ENCODE measurements around the gene TBX18.

DNA sequence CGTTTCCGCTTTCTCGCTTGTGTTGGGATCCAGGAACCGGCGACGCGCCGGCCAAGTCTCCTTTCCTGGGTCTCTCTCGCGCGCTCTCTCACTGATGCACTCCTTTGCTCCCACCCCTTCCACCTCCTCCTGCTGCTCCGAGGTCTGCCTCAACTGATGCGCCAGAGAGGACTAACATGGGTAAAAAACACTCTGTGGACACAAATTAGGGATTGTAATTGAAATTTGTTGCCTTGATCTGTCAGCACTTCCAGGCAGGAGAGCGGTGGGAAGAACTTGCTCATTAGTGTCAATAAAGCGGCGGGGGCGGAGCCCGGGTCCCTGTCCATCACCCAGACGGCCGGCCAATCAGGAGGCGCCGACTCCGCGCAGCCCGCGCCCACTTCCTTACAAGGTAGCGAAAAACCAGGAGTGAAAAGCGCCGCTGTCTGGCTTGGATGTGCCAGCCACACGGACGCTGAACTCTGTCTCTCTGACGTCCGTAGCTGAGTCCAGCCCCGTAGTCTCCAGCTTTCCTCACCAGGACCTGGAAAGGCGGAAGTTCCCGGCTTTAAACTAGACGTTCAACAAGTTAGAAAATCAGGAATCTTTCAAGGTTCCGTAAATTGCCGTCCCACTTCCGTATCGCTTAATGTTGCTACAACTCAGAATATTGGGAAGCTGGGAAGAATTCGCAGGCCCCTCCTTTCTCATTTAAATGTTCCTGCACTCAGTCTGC is at the start of gene TBX18:
- TF ChIP-seq, protein P1, sequence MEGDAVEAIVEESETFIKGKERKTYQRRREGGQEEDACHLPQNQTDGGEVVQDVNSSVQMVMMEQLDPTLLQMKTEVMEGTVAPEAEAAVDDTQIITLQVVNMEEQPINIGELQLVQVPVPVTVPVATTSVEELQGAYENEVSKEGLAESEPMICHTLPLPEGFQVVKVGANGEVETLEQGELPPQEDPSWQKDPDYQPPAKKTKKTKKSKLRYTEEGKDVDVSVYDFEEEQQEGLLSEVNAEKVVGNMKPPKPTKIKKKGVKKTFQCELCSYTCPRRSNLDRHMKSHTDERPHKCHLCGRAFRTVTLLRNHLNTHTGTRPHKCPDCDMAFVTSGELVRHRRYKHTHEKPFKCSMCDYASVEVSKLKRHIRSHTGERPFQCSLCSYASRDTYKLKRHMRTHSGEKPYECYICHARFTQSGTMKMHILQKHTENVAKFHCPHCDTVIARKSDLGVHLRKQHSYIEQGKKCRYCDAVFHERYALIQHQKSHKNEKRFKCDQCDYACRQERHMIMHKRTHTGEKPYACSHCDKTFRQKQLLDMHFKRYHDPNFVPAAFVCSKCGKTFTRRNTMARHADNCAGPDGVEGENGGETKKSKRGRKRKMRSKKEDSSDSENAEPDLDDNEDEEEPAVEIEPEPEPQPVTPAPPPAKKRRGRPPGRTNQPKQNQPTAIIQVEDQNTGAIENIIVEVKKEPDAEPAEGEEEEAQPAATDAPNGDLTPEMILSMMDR (IDR thresholded peaks at IDR 0.05; ENCODE audit: low read depth, low read length, missing input control) = no peak
- TF ChIP-seq GABPA (IDR thresholded peaks at IDR 0.05 in 1 of 2, conservative IDR thresholded peaks at IDR 0.05 in 1 of 2) (no peak), RAD21 (IDR thresholded peaks at IDR 0.05) (no peak), TAF1 (conservative IDR thresholded peaks at IDR 0.05) (no peak), JUND (IDR thresholded peaks at IDR 0.05) (no peak), HNF4A (conservative IDR thresholded peaks at IDR 0.05) (peak in 1 of 2 donors; percentile 22), RXRA (IDR thresholded peaks at IDR 0.05) (peak in 1 of 2 donors; percentile 42), EGR1 (IDR thresholded peaks at IDR 0.05; ENCODE audit: low read depth in 2 of 2) (no peak), FOXA2 (IDR thresholded peaks at IDR 0.05) (no peak), HNF4G (IDR thresholded peaks at IDR 0.05) (no peak)
- TF ChIP-seq, protein P2, sequence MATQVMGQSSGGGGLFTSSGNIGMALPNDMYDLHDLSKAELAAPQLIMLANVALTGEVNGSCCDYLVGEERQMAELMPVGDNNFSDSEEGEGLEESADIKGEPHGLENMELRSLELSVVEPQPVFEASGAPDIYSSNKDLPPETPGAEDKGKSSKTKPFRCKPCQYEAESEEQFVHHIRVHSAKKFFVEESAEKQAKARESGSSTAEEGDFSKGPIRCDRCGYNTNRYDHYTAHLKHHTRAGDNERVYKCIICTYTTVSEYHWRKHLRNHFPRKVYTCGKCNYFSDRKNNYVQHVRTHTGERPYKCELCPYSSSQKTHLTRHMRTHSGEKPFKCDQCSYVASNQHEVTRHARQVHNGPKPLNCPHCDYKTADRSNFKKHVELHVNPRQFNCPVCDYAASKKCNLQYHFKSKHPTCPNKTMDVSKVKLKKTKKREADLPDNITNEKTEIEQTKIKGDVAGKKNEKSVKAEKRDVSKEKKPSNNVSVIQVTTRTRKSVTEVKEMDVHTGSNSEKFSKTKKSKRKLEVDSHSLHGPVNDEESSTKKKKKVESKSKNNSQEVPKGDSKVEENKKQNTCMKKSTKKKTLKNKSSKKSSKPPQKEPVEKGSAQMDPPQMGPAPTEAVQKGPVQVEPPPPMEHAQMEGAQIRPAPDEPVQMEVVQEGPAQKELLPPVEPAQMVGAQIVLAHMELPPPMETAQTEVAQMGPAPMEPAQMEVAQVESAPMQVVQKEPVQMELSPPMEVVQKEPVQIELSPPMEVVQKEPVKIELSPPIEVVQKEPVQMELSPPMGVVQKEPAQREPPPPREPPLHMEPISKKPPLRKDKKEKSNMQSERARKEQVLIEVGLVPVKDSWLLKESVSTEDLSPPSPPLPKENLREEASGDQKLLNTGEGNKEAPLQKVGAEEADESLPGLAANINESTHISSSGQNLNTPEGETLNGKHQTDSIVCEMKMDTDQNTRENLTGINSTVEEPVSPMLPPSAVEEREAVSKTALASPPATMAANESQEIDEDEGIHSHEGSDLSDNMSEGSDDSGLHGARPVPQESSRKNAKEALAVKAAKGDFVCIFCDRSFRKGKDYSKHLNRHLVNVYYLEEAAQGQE (IDR thresholded peaks at IDR 0.05) = peak; percentile 20
- TF ChIP-seq, protein P3, sequence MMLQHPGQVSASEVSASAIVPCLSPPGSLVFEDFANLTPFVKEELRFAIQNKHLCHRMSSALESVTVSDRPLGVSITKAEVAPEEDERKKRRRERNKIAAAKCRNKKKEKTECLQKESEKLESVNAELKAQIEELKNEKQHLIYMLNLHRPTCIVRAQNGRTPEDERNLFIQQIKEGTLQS (IDR thresholded peaks at IDR 0.05) = no peak
- TF ChIP-seq, protein P4, sequence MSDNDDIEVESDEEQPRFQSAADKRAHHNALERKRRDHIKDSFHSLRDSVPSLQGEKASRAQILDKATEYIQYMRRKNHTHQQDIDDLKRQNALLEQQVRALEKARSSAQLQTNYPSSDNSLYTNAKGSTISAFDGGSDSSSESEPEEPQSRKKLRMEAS (IDR thresholded peaks at IDR 0.05) = no peak
- TF ChIP-seq, protein P5, sequence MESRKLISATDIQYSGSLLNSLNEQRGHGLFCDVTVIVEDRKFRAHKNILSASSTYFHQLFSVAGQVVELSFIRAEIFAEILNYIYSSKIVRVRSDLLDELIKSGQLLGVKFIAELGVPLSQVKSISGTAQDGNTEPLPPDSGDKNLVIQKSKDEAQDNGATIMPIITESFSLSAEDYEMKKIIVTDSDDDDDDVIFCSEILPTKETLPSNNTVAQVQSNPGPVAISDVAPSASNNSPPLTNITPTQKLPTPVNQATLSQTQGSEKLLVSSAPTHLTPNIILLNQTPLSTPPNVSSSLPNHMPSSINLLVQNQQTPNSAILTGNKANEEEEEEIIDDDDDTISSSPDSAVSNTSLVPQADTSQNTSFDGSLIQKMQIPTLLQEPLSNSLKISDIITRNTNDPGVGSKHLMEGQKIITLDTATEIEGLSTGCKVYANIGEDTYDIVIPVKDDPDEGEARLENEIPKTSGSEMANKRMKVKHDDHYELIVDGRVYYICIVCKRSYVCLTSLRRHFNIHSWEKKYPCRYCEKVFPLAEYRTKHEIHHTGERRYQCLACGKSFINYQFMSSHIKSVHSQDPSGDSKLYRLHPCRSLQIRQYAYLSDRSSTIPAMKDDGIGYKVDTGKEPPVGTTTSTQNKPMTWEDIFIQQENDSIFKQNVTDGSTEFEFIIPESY (IDR thresholded peaks at IDR 0.05) = no peak
